Naive thymus-derived CD4-positive, alpha-beta T cell (primary cell): ENCODE data around the gene CEMP1. TPM values are rescaled to one million over a fixed set of nuclear protein-coding genes. Genes with fewer than 3 reads are reported as not detected.
A peak's percentile ranks its signal among the peaks of the same experiment; 100 is the strongest.

Source experiments
- ATAC-seq: fragments of 150-1000 bp; cut with Tn5 transposase; 2 replicates; pipeline ENCODE4 v1.10.0; 2021; ENCODE audit warnings: mild to moderate bottlenecking, moderate library complexity
- CTCF ChIA-PET: fragments of 350-600 bp; sonication (Branson Sonifier 250); formaldehyde crosslinking; loops from one replicate; lab custom pipeline; 2021; ENCODE audit warnings: antibody characterized with exemption; lab: Charles Lee
- POLR2A ChIA-PET: fragments of 350-600 bp; sonication (Branson Sonifier 250); formaldehyde crosslinking; loops from one replicate; lab custom pipeline; 2021; ENCODE audit warnings: antibody characterized with exemption, inconsistent platforms; lab: Charles Lee
- DNase-seq, 9 donors: peaks; one replicate each; pipeline versions ENCODE4 v3.0.0 to v3.0.0-alpha.2; 2020 to 2022; ENCODE audit warnings: mixed read lengths in 1 of 9
- H3K27ac ChIP-seq: one replicate; pipeline ENCODE4 v1.7.0; 2013; ENCODE audit warnings: mild to moderate bottlenecking, low read depth, low read length, moderate library complexity
- H3K27me3 ChIP-seq, 2 donors: one replicate each; pipeline ENCODE4 v1.7.0; 2013; ENCODE audit warnings: low read length in 2 of 2, mild to moderate bottlenecking in 2 of 2, moderate library complexity in 2 of 2; ENCODE audit not compliant: control insufficient read depth in 2 of 2, insufficient read depth in 2 of 2
- H3K36me3 ChIP-seq, 3 experiments: 1 replicate in 2 of 3; 2 replicates in 1 of 3; pipeline ENCODE4 v1.7.0; 2013; ENCODE audit warnings: low read length in 3 of 3, mild to moderate bottlenecking in 3 of 3, moderate library complexity in 1 of 3; ENCODE audit not compliant: insufficient read depth in 3 of 3, control insufficient read depth in 2 of 3
- H3K4me1 ChIP-seq, 2 donors: one replicate each; pipeline ENCODE4 v1.7.0; 2013; ENCODE audit warnings: low read length in 2 of 2, mild to moderate bottlenecking in 2 of 2, moderate library complexity in 1 of 2; ENCODE audit not compliant: control insufficient read depth in 2 of 2, insufficient read depth in 2 of 2
- H3K4me3 ChIP-seq: 2 replicates; pipeline ENCODE4 v1.7.0; 2013; ENCODE audit warnings: mild to moderate bottlenecking, low read length
- H3K9me3 ChIP-seq, 3 experiments: 1 replicate in 2 of 3; 2 replicates in 1 of 3; pipeline ENCODE4 v1.7.0; 2013; ENCODE audit warnings: low read length in 3 of 3; ENCODE audit not compliant: control insufficient read depth in 2 of 3
- H3K27ac Mint-ChIP-seq, 9 donors: one replicate each; pipeline ENCODE4 v1.8.0; 2020 to 2022; ENCODE audit warnings: mixed read lengths in 9 of 9, mild to moderate bottlenecking in 8 of 9, moderate library complexity in 5 of 9, inconsistent platforms in 2 of 9
- H3K27me3 Mint-ChIP-seq, 5 donors: one replicate each; pipeline ENCODE4 v1.8.0; 2021 to 2022; ENCODE audit warnings: mixed read lengths in 5 of 5, mild to moderate bottlenecking in 1 of 5
- H3K36me3 Mint-ChIP-seq, 5 donors: one replicate each; pipeline ENCODE4 v1.8.0; 2020 to 2022; ENCODE audit warnings: mixed read lengths in 5 of 5, mild to moderate bottlenecking in 3 of 5, inconsistent platforms in 1 of 5
- H3K4me1 Mint-ChIP-seq, 7 donors: one replicate each; pipeline ENCODE4 v1.8.0; 2020 to 2022; ENCODE audit warnings: mixed read lengths in 7 of 7, mild to moderate bottlenecking in 3 of 7, inconsistent platforms in 1 of 7
- H3K4me3 Mint-ChIP-seq, 10 donors: one replicate each; pipeline ENCODE4 v1.8.0; 2020 to 2022; ENCODE audit warnings: mild to moderate bottlenecking in 10 of 10, mixed read lengths in 10 of 10, moderate library complexity in 6 of 10, inconsistent platforms in 2 of 10
- H3K9me3 Mint-ChIP-seq, 11 donors: one replicate each; pipeline ENCODE4 v1.8.0; 2020 to 2022; ENCODE audit warnings: mixed read lengths in 11 of 11, mild to moderate bottlenecking in 4 of 11, inconsistent platforms in 1 of 11, moderate library complexity in 1 of 11
- intact Hi-C, 2 donors: fragments of 100-400 bp; cut with micrococcal nuclease; formaldehyde crosslinking; loops; one replicate each; pipeline ENCODE4 v1.15.1; 2023
- polyA plus RNA-seq, 2 donors: library from polyadenylated mRNA; unstranded; fragments of 300-500 nt; fragmentation: Illumina TruSeq; gene quantifications; one replicate each; pipeline ENCODE4 v1.2.3, GENCODE V29; 2021
- total RNA-seq, 6 experiments: library from RNA in 5 of 6; stranded (reverse) in 5 of 6; gene quantifications; 1 replicate in 5 of 6; 2 replicates in 1 of 6; pipeline ENCODE4 v1.2.3 and lab custom pipeline; 2021 to 2026

The CEMP1 gene
- total and polyA plus RNA-seq, 7 experiments from 2014 or later = 1.4 to 7.3 (median 3.3) TPM; not detected in 2

DNA sequence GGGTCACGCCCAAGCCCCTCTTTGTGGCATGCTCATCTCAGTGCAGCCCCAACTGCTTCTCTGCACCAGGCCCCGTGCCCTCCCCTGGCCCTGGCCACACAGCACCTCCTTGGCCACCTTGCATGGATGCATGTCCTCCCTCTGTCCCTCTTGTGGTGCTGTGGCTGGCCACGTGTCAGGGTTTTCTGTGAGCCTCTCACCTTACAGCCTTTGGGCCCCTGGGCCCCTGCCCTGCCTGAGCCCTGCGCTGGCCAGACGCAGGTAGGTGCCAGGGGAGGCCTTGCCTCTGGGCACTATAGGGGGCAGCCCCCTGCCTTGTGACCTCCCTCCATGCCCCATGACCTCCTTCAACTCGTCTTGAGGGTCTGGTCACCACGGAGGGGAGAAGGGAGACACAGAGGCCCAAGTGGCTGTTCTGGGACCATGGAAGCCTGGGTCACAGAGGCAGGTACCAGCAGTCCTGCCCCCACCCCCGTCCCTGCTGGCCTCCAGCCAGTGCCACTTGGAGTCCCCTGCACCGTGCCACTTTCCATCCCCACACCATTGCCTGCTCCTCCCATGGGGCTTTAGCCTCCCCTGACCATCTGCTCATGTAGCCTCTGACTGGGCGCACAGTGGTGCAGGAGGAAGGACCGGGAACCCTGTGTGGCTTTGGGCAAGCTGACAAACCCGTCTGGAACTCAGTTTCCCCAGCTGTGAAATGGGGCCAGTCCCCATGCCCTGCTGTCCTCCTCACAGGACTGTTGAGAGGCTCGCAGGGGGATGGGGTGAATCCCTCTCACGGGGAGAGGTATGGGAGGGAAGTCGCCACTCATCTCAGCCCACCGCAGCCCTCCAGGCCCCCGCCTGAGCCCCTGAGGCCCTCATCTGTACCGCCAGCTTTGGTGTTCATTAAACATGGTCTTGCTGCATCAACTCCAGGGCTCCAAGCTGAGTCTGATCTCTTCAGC is 29.0 kb downstream of the CEMP1 start:
- Mint-ChIP-seq H3K36me3 (peaks cover 0 to 5% (median 0%) of the 10 kb centered on the region in 5 donors), H3K9me3 (no peaks in the 10 kb centered on the region), H3K27me3 (no peaks in the 10 kb centered on the region), H3K4me1 (peaks cover 0 to 6% (median 0%) of the 10 kb centered on the region in 7 donors), H3K27ac (no peak overlapping the region), H3K4me3 (no peak overlapping the region)
- ChIA-PET POLR2A (interaction anchor here (1.3 to 3.7 kb wide), 4 partner anchors 12 to 250 kb away, joined by 4 to 14 read pairs (median 4); partner anchors contain the start of genes AMDHD2, ATP6V0C and ECI1), CTCF (interaction anchor here (0.9 to 2.3 kb wide), 4 partner anchors 9 to 308 kb away, joined by 3 to 20 read pairs (median 6); no protein-coding TSS in a partner anchor)
- no peaks in the 10 kb centered on the region for H3K27me3 ChIP-seq
- H3K9me3 ChIP-seq = no peaks in the 10 kb centered on the region
- no peak for DNase-seq
- H3K4me1 ChIP-seq = no peaks in the 10 kb centered on the region
- peaks cover 0 to 5% (median 0%) of the 10 kb centered on the region in 3 experiments for H3K36me3 ChIP-seq
- intact Hi-C loops = loop anchor here (1.0 kb wide), 4 partner anchors 162 to 479 kb away; partner anchors contain the start of genes ABCA3 (in 2 of the 2) and RNPS1 (in 1 of the 2)
- no peak for ATAC-seq
- H3K27ac ChIP-seq = no peak overlapping the region
- no peak overlapping the region for H3K4me3 ChIP-seq

DNA sequence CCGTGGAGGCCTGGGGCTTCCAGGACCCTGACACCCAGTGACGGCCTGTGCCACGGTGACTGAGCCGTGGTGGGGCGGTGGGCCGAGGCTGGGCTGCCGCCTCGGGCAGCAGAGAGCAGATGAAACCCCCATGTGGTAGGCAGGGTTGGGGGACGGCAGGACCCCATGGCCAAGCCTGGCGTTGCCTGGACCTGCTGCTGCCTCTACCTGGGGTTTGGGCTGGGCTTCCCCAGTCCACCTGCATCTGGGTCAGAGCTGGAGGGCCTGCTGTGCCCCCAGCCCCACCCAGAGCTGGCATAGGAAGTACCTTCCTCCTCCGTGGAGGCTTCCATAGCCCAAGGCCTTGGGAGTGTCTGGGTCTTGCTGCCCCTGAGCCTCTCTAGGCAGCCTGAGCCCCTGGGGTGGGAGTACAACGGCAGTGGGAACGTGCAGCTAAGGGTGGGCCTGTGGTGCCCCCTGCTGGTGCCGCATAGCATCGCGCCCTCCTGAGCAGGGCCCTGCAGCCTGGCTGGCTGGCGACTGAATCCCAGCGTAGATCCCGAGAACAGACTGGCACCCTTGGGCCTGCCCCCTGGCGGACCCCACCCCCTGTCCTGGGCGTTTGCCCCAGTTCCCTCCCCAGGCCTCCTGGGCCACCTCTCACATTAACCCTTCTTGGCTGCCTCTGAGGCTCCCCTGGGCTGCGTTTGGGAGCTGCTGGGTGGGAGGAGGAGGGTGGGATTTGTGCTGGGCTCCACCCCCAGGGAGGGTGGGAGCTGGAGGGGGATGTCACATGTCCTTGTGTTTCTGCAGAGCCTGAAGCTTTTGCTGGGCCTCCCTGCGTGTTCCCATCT is 30.1 kb downstream of the CEMP1 start:
- Histone ChIP-seq H3K27ac (no peak overlapping the region), H3K4me3 (no peak overlapping the region), H3K27me3 (no peaks in the 10 kb centered on the region), H3K4me1 (no peaks in the 10 kb centered on the region), H3K9me3 (no peaks in the 10 kb centered on the region), H3K36me3 (peaks cover 0 to 16% (median 0%) of the 10 kb centered on the region in 3 experiments)
- Mint-ChIP-seq H3K27ac (no peak overlapping the region), H3K9me3 (no peaks in the 10 kb centered on the region), H3K27me3 (no peaks in the 10 kb centered on the region), H3K4me3 (no peak overlapping the region), H3K36me3 (peaks cover 0 to 8% (median 0%) of the 10 kb centered on the region in 5 donors), H3K4me1 (peaks cover 0 to 3% (median 0%) of the 10 kb centered on the region in 7 donors)
- CTCF ChIA-PET = interaction anchor here (0.9 to 2.3 kb wide), 4 partner anchors 8 to 307 kb away, joined by 3 to 20 read pairs (median 4); partner anchors contain the start of gene PDPK1
- POLR2A ChIA-PET = interaction anchor here (1.1 to 3.7 kb wide), 5 partner anchors 13 to 306 kb away, joined by 4 to 14 read pairs (median 4); partner anchors contain the start of genes AMDHD2, ATP6V0C and ECI1
- peak; percentile 97 for ATAC-seq
- DNase-seq = peak; percentile 64 to 85 (median 74)
- intact Hi-C loops = loop anchor here (1.0 kb wide), 4 partner anchors 161 to 478 kb away; partner anchors contain the start of genes ABCA3 (in 2 of the 2) and RNPS1 (in 1 of the 2)

DNA sequence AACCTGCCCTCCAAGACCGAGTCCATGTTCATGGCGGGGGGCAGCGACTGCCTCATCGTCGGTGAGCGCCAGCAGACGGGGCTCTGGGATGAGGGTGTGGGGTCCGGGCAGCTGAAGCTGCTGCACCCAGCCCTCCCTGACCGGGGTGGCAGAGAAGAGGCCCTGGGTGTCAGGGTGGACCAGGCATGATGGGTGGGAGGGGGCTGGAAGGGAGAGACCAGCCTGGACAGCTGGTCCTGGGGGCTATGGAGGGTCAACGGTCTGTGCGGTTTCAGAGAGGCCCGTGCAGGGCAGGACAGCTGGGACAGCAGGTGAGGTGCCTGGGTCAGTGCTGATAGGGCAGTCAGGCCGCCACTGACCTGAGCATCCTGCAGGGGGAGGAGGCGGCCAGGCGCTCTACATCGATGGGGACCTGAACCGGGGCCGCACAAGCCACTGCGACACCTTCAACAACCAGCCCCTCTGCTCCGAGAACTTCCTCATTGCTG is 30.7 kb downstream of the CEMP1 start:
- Mint-ChIP-seq H3K27me3 (no peaks in the 10 kb centered on the region), H3K36me3 (peaks cover 0 to 8% (median 0%) of the 10 kb centered on the region in 5 donors), H3K9me3 (no peaks in the 10 kb centered on the region), H3K4me3 (no peak overlapping the region), H3K4me1 (peaks cover 0 to 3% (median 0%) of the 10 kb centered on the region in 7 donors), H3K27ac (no peak overlapping the region)
- H3K9me3 ChIP-seq = no peaks in the 10 kb centered on the region
- ChIA-PET CTCF (interaction anchor here (0.8 to 2.3 kb wide), 5 partner anchors 37 to 306 kb away, joined by 3 to 20 read pairs (median 3); partner anchors contain the start of gene PDPK1), POLR2A (interaction anchor here (1.1 to 3.7 kb wide), 5 partner anchors 14 to 306 kb away, joined by 4 to 14 read pairs (median 4); partner anchors contain the start of genes AMDHD2, ATP6V0C and ECI1)
- ATAC-seq = no peak
- no peak overlapping the region for H3K27ac ChIP-seq
- intact Hi-C loops = no loop called here
- DNase-seq = no peak
- H3K4me1 ChIP-seq = no peaks in the 10 kb centered on the region
- no peaks in the 10 kb centered on the region for H3K27me3 ChIP-seq
- peaks cover 0 to 19% (median 0%) of the 10 kb centered on the region in 3 experiments for H3K36me3 ChIP-seq
- H3K4me3 ChIP-seq = no peak overlapping the region

DNA sequence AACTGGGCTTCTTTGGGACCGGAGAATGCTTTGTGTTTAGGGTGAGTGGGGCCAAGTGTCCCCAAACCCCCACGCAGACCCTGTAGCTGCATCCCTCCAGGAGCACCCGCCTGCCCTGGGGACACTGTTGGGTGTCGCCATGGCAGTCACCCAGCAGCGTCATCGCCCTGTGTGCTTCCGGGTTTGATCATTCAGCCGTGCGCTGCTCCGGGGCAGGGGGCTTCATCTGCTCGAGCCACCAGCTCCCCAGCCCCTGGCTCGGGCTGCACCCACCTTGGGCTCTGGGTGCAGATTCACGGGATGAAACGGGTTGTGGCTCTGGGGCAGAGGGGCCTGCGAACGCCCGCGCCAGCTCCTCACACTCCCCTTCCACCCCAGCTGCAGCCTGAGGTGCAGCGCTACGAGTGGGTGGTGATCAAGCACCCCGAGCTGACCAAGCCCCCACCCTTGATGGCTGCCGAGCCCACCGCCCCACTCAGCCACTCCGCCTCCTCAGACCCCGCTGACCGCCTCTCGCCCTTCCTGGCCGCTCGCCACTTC is 31.2 kb downstream of the CEMP1 start:
- ATAC-seq (no peak), DNase-seq (no peak)
- no peak overlapping the region for H3K27ac Mint-ChIP-seq
- Histone ChIP-seq H3K27me3 (no peaks in the 10 kb centered on the region), H3K27ac (no peak overlapping the region), H3K4me1 (no peaks in the 10 kb centered on the region), H3K36me3 (peaks cover 0 to 19% (median 0%) of the 10 kb centered on the region in 3 experiments), H3K9me3 (no peaks in the 10 kb centered on the region), H3K4me3 (no peak overlapping the region)
- H3K4me3 Mint-ChIP-seq = no peak overlapping the region
- peaks cover 0 to 3% (median 0%) of the 10 kb centered on the region in 7 donors for H3K4me1 Mint-ChIP-seq
- intact Hi-C loops = no loop called here
- H3K9me3 Mint-ChIP-seq = no peaks in the 10 kb centered on the region
- H3K36me3 Mint-ChIP-seq = peaks cover 0 to 8% (median 0%) of the 10 kb centered on the region in 5 donors
- CTCF ChIA-PET = interaction anchor here (0.7 to 1.2 kb wide), 5 partner anchors 37 to 143 kb away, joined by 3 read pairs; partner anchors contain the start of gene PDPK1
- no peaks in the 10 kb centered on the region for H3K27me3 Mint-ChIP-seq
- POLR2A ChIA-PET = interaction anchor here (3.7 kb wide), 1 partner anchor 14 kb away, joined by 14 read pairs; the partner anchor contains the start of gene ATP6V0C

DNA sequence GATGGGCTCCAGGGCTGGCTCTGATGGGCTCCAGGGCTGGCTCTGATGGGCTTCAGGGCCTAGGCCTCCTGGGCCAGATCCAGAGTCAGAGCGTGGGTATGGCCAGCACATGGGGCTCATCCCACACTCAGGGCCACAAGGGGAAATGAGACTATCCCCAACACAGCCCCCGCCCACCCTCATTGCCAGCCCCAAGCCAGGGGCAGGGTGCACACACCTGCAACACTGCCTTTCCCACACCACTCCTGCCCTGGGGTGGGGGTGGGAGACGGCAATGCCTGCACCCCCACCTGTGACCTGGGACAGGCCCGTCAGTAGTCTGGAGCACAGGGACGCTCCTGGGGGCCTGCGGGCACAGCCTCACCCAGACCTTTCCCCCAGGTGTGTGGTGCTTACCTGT is 31.8 kb downstream of the CEMP1 start:
- H3K27me3 Mint-ChIP-seq = no peaks in the 10 kb centered on the region
- no peaks in the 10 kb centered on the region for H3K9me3 Mint-ChIP-seq
- ChIA-PET CTCF (interaction anchor here (0.7 to 1.1 kb wide), 3 partner anchors 59 to 86 kb away, joined by 3 read pairs; no protein-coding TSS in a partner anchor), POLR2A (interaction anchor here (0.6 kb wide), 1 partner anchor 492 kb away, joined by 3 read pairs; no protein-coding TSS in a partner anchor)
- H3K27ac Mint-ChIP-seq = no peak overlapping the region
- Histone ChIP-seq H3K36me3 (peaks cover 0 to 19% (median 0%) of the 10 kb centered on the region in 3 experiments), H3K4me3 (no peak overlapping the region), H3K27me3 (no peaks in the 10 kb centered on the region), H3K27ac (no peak overlapping the region), H3K4me1 (no peaks in the 10 kb centered on the region), H3K9me3 (no peaks in the 10 kb centered on the region)
- ATAC-seq = no peak
- no peak for DNase-seq
- no peak overlapping the region for H3K4me3 Mint-ChIP-seq
- intact Hi-C loops = no loop called here
- peaks cover 0 to 8% (median 0%) of the 10 kb centered on the region in 5 donors for H3K36me3 Mint-ChIP-seq
- H3K4me1 Mint-ChIP-seq = peaks cover 0 to 3% (median 0%) of the 10 kb centered on the region in 7 donors
